Eye (tissue), 1 donor: Measurements from ENCODE around the gene C16orf95.
A peak's percentile ranks its signal among the peaks of the same experiment; 100 is the strongest.
"Not testable (repeated sequence)": the region's sequence is repeated elsewhere in the genome, so short reads cannot be mapped to it uniquely, and the experiment has no call there.

Experiments used
- DNase-seq: peaks from one replicate; pipeline ENCODE4 v3.0.0-alpha.2; 2015

C16orf95 gene

GRCh38 chr16:87278191-87279093, 38.8 kb downstream of the C16orf95 start:
- DNase-seq: peak; percentile 90

DNA sequence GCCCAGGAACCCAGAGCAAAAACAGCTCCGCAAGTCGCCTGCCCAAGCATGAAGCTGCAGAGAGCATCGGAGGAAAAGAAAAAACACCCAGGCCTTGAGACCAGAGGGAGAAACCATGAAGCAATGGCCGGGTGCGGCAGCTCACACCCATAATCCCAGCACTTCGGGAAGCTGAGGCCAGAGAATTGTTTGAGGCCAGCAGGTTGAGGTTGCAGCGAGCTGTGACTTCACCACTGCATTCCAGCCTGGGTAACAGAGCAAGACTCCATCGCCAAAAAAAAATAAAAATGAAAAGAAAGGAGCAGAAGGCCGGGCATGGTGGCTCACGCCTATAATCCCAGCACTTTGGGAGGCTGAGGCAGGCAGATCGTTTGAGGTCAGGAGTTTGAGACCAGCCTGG, 40.3 kb downstream of the C16orf95 start:
- no peak for DNase-seq

DNA sequence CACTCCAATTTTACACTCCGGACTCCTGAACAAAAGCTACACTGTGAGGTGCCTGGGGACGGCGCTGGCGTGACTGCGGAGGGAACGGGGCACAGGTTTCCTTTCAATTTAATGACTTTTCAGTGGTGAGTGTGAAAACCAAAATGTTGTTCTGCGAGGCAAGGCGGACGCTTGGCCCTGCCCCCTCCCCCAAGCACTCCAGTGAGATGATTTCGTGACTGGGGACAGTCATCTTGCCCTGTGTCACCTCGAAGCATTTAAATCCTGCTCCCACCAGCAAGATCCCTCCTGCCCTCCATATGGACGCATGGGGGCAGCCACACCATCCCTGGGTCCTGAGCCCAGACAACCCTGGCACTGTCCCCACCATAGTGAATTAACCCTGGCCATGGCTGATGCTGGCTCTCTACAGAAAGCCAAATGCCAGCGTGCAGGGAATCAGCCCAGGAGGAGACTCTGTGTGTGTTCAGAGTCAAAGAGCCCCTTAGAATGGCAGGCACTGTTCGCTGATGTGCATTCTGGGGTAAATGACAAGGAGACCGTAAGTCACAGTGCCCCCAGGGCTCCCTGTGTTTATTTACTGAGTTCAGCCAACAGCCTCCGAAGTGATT, 41.0 kb downstream of the C16orf95 start:
- DNase-seq: peak; percentile 44

- no peak for DNase-seq
These were observed 42.4 kb downstream of the C16orf95 start for GRCh38 chr16:87274794-87275193.

DNA sequence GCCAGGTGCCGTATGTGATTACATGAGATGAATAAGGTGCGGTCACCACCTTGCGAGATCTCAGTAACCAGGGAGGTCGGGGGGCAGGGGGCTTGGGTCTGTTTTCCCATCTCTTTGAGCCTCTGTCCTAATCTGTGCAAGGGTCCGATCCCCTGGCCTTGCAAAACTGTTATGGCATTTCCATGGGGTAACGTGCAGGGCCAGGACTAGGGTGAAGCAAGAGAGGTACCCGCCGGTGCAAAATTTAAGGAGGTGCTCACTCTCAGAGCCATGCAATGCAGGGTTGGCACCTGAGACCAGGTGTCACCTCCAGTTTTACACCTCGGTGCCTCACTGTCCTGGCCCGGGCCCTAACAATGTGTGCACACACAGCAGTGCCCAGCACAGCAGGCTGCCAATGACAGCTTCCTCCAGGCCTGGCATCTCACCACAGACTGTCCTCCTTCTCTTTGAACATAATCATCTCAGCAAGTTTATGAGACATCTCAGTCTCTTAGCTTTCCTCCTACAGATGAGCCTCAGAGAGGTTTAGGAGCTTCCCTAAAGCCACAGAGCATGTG, 43.6 kb downstream of the C16orf95 start:
- no peak for DNase-seq

DNA sequence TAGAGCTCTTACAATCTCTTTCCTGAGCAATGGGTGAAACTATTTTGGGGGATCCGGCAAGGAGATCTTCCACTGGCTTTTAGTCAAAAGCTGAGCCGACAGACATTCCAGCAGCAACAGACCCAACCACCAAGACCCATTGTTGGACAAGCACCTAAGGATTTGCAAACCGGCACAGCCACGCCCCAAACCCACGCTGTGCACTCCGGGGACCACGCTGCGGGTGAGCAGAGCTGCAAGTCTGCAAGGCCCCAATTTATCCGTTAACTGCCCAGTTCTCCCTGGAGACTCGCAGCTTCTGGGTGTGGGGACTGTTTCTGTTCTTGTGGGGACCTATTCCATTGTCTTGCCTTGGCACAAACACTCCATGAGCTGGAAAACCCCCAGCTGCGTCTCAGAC, 45.9 kb downstream of the C16orf95 start:
- no peak for DNase-seq

DNA sequence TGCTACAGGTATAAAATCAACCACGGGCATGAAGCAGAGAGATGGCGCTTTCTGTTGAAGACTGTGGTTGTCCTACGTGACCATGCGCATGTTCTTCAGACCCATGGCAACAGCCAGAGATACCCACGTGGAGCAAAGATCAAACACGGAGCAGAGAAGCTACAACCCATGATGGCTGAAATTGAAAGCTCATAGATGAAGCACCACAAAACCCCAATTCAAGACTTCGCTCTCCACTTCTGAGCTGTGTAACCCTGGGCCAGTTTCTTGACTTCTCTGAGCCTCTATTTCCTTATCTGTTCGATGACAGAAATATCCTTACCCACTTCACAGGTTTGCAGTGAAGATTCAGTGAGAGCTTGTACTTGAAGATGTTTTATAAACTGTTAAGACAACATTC, 49.6 kb downstream of the C16orf95 start:
- no peak for DNase-seq

DNA sequence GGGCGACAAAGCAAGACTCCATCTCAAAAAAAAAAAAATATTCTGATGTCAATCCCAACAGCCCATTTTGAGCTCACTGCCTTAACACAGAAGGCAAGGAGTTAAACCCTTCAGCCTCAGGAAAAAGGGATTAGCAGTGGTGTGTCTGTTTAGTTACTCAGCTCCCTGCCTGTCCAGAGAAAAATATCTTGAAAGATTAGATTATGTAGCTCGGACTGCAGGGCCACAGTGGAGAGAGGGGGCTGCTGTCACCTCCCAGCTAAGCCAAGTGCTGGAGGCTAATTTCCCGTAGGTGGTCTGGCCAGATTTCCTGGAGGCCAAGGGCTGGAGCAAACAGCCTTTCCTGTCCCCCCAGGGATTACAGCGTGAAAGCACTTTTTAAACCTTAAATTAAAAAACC, 50.3 kb downstream of the C16orf95 start:
- no peak for DNase-seq

DNA sequence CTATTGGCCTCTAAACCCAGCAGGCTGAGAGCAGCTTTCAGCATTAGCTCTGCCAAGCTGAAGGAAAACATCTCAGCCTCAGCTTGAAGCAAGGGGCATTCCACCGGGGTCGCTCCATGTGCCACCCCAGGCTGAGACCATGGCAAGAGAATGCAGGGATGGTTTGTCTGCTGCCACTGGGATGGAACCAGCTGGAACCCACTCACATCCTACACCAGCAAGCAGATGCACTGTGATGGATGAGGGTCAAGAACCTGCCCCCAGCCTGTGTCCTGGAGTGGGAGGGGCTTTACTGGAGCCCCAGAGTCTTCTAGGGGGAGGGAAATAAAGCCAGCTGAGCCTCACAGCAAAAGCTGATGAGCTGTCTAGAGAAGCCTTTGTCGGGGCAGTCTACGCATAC, 51.9 kb downstream of the C16orf95 start:
- no peak for DNase-seq

- DNase-seq: no peak
These were observed 52.6 kb downstream of the C16orf95 start for GRCh38 chr16:87264634-87265033.

- no peak for DNase-seq
These were observed 53.7 kb downstream of the C16orf95 start for GRCh38 chr16:87263418-87264052.

GRCh38 chr16:87259431-87259830, 57.8 kb downstream of the C16orf95 start:
- DNase-seq: no peak

DNA sequence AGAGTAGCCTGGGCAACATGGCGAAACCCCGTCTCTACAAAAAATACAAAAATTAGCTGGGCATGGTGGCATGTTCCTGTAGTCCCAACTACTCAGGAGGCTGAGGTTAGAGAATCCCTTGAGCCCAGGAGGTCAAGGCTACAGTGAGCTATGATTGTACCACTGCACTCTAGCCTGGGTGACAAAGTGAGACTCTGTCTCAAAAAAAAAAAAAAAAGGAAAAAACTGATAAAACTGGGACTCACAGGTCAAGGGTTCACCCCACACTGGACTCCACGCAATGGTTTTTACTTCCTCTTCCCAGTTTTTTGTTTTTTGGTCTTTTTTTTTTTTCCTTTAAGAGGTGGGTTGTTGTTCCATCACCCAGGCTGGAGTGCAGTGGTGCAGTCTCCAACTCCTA, 58.5 kb downstream of the C16orf95 start:
- not testable (repeated sequence) for DNase-seq

DNA sequence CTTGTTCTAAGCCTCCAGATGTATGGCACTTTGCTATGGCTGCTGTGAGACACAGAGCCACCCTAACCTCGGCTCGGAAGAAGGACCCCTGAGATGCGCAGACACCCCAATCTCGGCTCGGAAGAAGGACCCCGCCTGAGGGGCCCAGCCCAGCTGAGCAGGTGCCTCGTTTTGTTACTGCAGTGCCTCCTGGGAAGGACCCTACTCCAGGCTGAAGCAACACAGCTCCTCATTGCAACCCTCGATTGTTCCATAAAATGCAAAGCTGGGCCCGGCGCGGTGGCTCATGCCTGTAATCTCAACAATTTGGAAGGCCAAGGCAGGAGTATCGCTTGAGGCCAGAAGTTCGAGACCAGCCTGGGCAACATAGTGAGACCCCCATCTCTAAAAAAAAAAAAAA, 61.3 kb downstream of the C16orf95 start:
- DNase-seq: no peak

GRCh38 chr16:87254734-87255133, 62.5 kb downstream of the C16orf95 start:
- no peak for DNase-seq

DNA sequence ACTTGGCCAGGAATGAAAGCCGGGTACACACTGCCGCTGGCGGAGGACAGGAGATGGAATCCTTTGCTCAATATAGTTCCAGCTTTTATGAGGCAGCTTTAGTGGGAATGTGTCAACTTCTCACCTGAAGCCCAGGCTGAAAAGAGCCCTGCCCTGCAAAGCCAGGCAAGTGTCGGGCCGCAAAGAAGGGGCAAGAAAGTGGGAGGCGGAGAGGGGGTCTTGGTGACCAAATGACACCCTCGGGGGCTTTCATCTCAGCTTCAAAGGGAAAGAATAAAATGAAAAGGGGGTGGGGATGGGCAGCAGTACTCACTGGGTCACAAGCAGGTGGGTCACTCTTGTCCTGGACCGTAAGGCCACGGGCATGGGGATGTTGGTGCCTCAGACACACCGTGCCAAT, 62.9 kb downstream of the C16orf95 start:
- no peak for DNase-seq

- DNase-seq: no peak
These were observed 63.7 kb downstream of the C16orf95 start for GRCh38 chr16:87253536-87253935.
